H9 (cell line): ENCODE results near the gene NINL. TPM values are rescaled to one million over a fixed set of nuclear protein-coding genes. Genes with fewer than 3 reads are reported as not detected.

Experiments
- DNase-seq: peaks from one replicate; pipeline ENCODE4 v3.0.0-alpha.2; 2017
- H2AFZ ChIP-seq: one replicate; pipeline ENCODE4 v1.6.1; 2013; ENCODE audit warnings: mild to moderate bottlenecking, low read length, control low read depth, moderate library complexity
- H2AK5ac ChIP-seq: 2 replicates; pipeline ENCODE4 v1.6.1; 2013; ENCODE audit warnings: low read length, control low read depth, mixed read lengths; ENCODE audit not compliant: insufficient read length
- H2BK120ac ChIP-seq: one replicate; pipeline ENCODE4 v1.6.1; 2013; ENCODE audit warnings: low read depth, mild to moderate bottlenecking, low read length, control low read depth, inconsistent platforms; ENCODE audit not compliant: poor library complexity, severe bottlenecking
- H2BK12ac ChIP-seq: 2 replicates; pipeline ENCODE4 v1.6.1; 2013; ENCODE audit warnings: low read length, control low read depth, mixed read lengths, low read depth; ENCODE audit not compliant: insufficient read length
- H2BK15ac ChIP-seq: 2 replicates; pipeline ENCODE4 v1.6.1; 2013; ENCODE audit warnings: low read depth, low read length, control low read depth
- H2BK20ac ChIP-seq: one replicate; pipeline ENCODE4 v1.6.1; 2013; ENCODE audit warnings: low read depth, mild to moderate bottlenecking, low read length, control low read depth, inconsistent platforms; ENCODE audit not compliant: poor library complexity, severe bottlenecking
- H2BK5ac ChIP-seq: 2 replicates; pipeline ENCODE4 v1.6.1; 2013; ENCODE audit warnings: low read length, control low read depth, mixed read lengths; ENCODE audit not compliant: insufficient read length
- H3K14ac ChIP-seq: 2 replicates; pipeline ENCODE4 v1.6.1; 2013; ENCODE audit warnings: low read length, control low read depth; ENCODE audit not compliant: insufficient read depth
- H3K18ac ChIP-seq: 2 replicates; pipeline ENCODE4 v1.6.1; 2013; ENCODE audit warnings: low read depth, mild to moderate bottlenecking, mixed read lengths, low read length, control low read depth; ENCODE audit not compliant: insufficient read length
- H3K23ac ChIP-seq: 2 replicates; pipeline ENCODE4 v1.6.1; 2013; ENCODE audit warnings: low read length, control low read depth, mixed read lengths, low read depth; ENCODE audit not compliant: insufficient read length
- H3K23me2 ChIP-seq: 2 replicates; pipeline ENCODE4 v1.6.1; 2013; ENCODE audit warnings: low read depth, mild to moderate bottlenecking, mixed read lengths, low read length, control low read depth; ENCODE audit not compliant: insufficient read length, poor library complexity, severe bottlenecking
- H3K27ac ChIP-seq: 2 replicates; pipeline ENCODE4 v1.5.1; 2013; ENCODE audit warnings: low read length, control low read depth, mixed read lengths, low read depth; ENCODE audit not compliant: insufficient read length
- H3K27me3 ChIP-seq: 2 replicates; pipeline ENCODE4 v1.6.1; 2013; ENCODE audit warnings: low read length, control low read depth, inconsistent platforms; ENCODE audit not compliant: insufficient read depth
- H3K4ac ChIP-seq: 2 replicates; pipeline ENCODE4 v1.6.1; 2013; ENCODE audit warnings: low read depth, mild to moderate bottlenecking, control low read depth, inconsistent platforms, low read length, moderate library complexity
- H3K4me1 ChIP-seq: 2 replicates; pipeline ENCODE4 v1.6.1; 2013; ENCODE audit warnings: low read length, control low read depth, inconsistent platforms; ENCODE audit not compliant: insufficient read depth
- H3K4me2 ChIP-seq: 2 replicates; pipeline ENCODE4 v1.6.1; 2013; ENCODE audit warnings: low read length, control low read depth, mixed read lengths; ENCODE audit not compliant: insufficient read length, insufficient read depth
- H3K56ac ChIP-seq: 2 replicates; pipeline ENCODE4 v1.6.1; 2013; ENCODE audit warnings: low read depth, mild to moderate bottlenecking, mixed read lengths, low read length, control low read depth; ENCODE audit not compliant: insufficient read length
- H3K79me1 ChIP-seq: 2 replicates; pipeline ENCODE4 v1.6.1; 2013; ENCODE audit warnings: low read depth, mild to moderate bottlenecking, moderate library complexity, low read length, control low read depth, inconsistent platforms; ENCODE audit not compliant: insufficient read depth, poor library complexity, severe bottlenecking
- H3K79me2 ChIP-seq: 2 replicates; pipeline ENCODE4 v1.6.1; 2013; ENCODE audit warnings: low read length, control low read depth, inconsistent platforms; ENCODE audit not compliant: insufficient read depth
- H3K9ac ChIP-seq: 2 replicates; pipeline ENCODE4 v1.6.1; 2013; ENCODE audit warnings: low read length, control low read depth, mixed read lengths; ENCODE audit not compliant: insufficient read length; ENCODE audit errors: extremely low read depth
- H3K9me3 ChIP-seq: one replicate; pipeline ENCODE4 v1.6.1; 2013; ENCODE audit warnings: low read depth, low read length, inconsistent platforms; ENCODE audit not compliant: control insufficient read depth
- H3T11ph ChIP-seq: one replicate; pipeline ENCODE4 v1.6.1; 2013; ENCODE audit warnings: mild to moderate bottlenecking, low read length, control low read depth, inconsistent platforms
- H4K20me1 ChIP-seq: one replicate; pipeline ENCODE4 v1.6.1; 2013; ENCODE audit not compliant: control insufficient read depth, insufficient read length, insufficient read depth
- H4K5ac ChIP-seq: 2 replicates; pipeline ENCODE4 v1.6.1; 2013; ENCODE audit warnings: low read depth, mild to moderate bottlenecking, mixed read lengths, low read length, control low read depth; ENCODE audit not compliant: insufficient read length
- H4K8ac ChIP-seq: replicated peaks from 2 replicates; pipeline ENCODE4 v1.6.1; 2013; ENCODE audit warnings: low read length, control low read depth, mixed read lengths, low read depth; ENCODE audit not compliant: insufficient read length
- H4K91ac ChIP-seq: 2 replicates; pipeline ENCODE4 v1.6.1; 2013; ENCODE audit warnings: low read depth, mild to moderate bottlenecking, moderate library complexity, mixed read lengths, low read length, control low read depth; ENCODE audit not compliant: insufficient read length
- H3K27ac Mint-ChIP-seq, 3 experiments: 2 replicates in 2 of 3; 3 replicates in 1 of 3; pipeline ENCODE4 v1.8.0; 2020 to 2021; ENCODE audit warnings: mixed read lengths in 3 of 3, mild to moderate bottlenecking in 1 of 3, moderate library complexity in 1 of 3
- H3K27me3 Mint-ChIP-seq: 2 replicates; pipeline ENCODE4 v1.8.0; 2021; ENCODE audit warnings: low read depth, mild to moderate bottlenecking, moderate library complexity, mixed read lengths
- H3K36me3 Mint-ChIP-seq, 3 experiments: 2 replicates in 2 of 3; 3 replicates in 1 of 3; pipeline ENCODE4 v1.8.0; 2020 to 2021; ENCODE audit warnings: low read depth in 3 of 3, mixed read lengths in 3 of 3; ENCODE audit not compliant: insufficient read depth in 1 of 3
- H3K4me1 Mint-ChIP-seq, 2 experiments: 2 replicates each; pipeline ENCODE4 v1.8.0; 2020; ENCODE audit warnings: mixed read lengths in 2 of 2
- H3K4me3 Mint-ChIP-seq, 2 experiments: 2 replicates in 1 of 2; 3 replicates in 1 of 2; pipeline ENCODE4 v1.8.0; 2020 to 2021; ENCODE audit warnings: mild to moderate bottlenecking in 2 of 2, mixed read lengths in 2 of 2, moderate library complexity in 1 of 2
- H3K9me3 Mint-ChIP-seq, 2 experiments: 2 replicates in 1 of 2; 3 replicates in 1 of 2; pipeline ENCODE4 v1.8.0; 2020; ENCODE audit warnings: mild to moderate bottlenecking in 2 of 2, mixed read lengths in 2 of 2, moderate library complexity in 1 of 2
- CTCF ChIP-seq: fragments of 200-600 bp; sonication (generic); conservative IDR thresholded peaks from 3 replicates; pipeline ENCODE4 v1.8.0; 2021; ENCODE audit warnings: antibody characterized with exemption, mild to moderate bottlenecking
- whole genome bisulfite sequencing: extraction: QIAGEN DNeasy Blood & Tissue Kit; methylation state at CpG from one replicate; pipeline ENCODE4 v1.1.7; 2013; ENCODE audit warnings: missing lambda C conversion rate, low lambda C conversion rate, mixed read lengths; ENCODE audit not compliant: insufficient read length; ENCODE audit errors: extremely low coverage; 5-methylcytosine and 5-hydroxymethylcytosine counted together
- total RNA-seq: library from RNA; stranded (reverse); gene quantifications from 2 replicates; pipeline ENCODE4 v1.2.1, GENCODE V29; 2021

Gene NINL
- total RNA-seq, 1 experiment from 2014 or later = 34.3 TPM

DNA sequence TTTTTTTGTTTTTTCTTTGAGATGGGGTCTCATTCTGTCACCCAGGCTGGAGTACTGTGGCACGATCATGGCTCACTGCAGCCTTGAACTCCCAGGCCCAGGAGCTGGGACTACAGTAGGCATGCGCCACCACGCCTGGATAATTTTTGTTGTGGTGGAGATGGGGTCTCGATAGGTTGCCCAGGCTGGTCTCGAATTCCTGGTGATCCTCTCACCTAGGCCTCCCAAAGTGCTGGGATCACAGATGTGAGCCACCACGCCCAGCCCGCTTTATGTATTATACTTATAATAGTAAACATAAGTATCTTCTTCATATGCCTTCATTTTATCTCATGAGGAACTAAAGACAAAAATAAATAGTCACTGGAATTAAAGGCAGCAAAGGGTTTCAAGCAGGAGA lies 114.3 kb downstream of the NINL start:
- peak overlapping the region in 1 of 2 experiments; percentile 2; a peak in 1 of 5 replicates for H3K4me3 Mint-ChIP-seq
- no peaks in the 10 kb centered on the region for H3K9me3 Mint-ChIP-seq
- no peak overlapping the region for H2AK5ac ChIP-seq
- TF ChIP-seq CTCF = no peak
- H2BK15ac ChIP-seq = no peak overlapping the region
- H3K14ac ChIP-seq = no peak overlapping the region
- H3K79me1 ChIP-seq = no peaks in the 10 kb centered on the region
- peak overlapping the region in 2 of 3 experiments; percentile 82 to 85; a peak in 3 of 7 replicates for H3K27ac Mint-ChIP-seq
- H2BK5ac ChIP-seq = no peak overlapping the region
- no peak overlapping the region for H4K91ac ChIP-seq
- H3K9me3 ChIP-seq = no peaks in the 10 kb centered on the region
- no peaks in the 10 kb centered on the region for H3K4me1 ChIP-seq
- no peak for DNase-seq
- no CpG with 5 or more reads among the region's 7 CpGs for WGBS
- no peak overlapping the region for H3K27ac ChIP-seq
- peaks cover 48 to 75% (median 64%) of the 10 kb centered on the region in 3 experiments for H3K36me3 Mint-ChIP-seq
- no peak overlapping the region for H3K56ac ChIP-seq
- no peak overlapping the region for H3K4ac ChIP-seq
- H4K5ac ChIP-seq = no peak overlapping the region
- H3K27me3 ChIP-seq = no peaks in the 10 kb centered on the region
- no peaks in the 10 kb centered on the region for H3K27me3 Mint-ChIP-seq
- H4K8ac ChIP-seq = no peak overlapping the region
- H3K4me1 Mint-ChIP-seq = peaks cover 3 to 5% of the 10 kb centered on the region in 2 experiments; a peak in 1 of 4 replicates
- no peak overlapping the region for H3T11ph ChIP-seq
- no peak overlapping the region for H2AFZ ChIP-seq
- no peak overlapping the region for H2BK120ac ChIP-seq
- no peak overlapping the region for H3K9ac ChIP-seq
- H2BK20ac ChIP-seq = no peak overlapping the region
- H3K79me2 ChIP-seq = no peaks in the 10 kb centered on the region
- H3K18ac ChIP-seq = no peak overlapping the region
- H3K4me2 ChIP-seq = no peak overlapping the region
- H2BK12ac ChIP-seq = no peak overlapping the region
- H3K23ac ChIP-seq = no peak overlapping the region
- no peaks in the 10 kb centered on the region for H4K20me1 ChIP-seq
- no peaks in the 10 kb centered on the region for H3K23me2 ChIP-seq
